ENCODE data around the gene HS3ST5.

GRCh38 chr6:114344246-114344970 is 1.6 kb upstream of the HS3ST5 start:
- TF ChIP-seq CTCF (IDR thresholded peaks at IDR 0.05; ENCODE audit: low read depth, low read length, missing input control): no peak
- no peak for TF ChIP-seq YY1 (IDR thresholded peaks at IDR 0.05)
- TF ChIP-seq NR2F2 (IDR thresholded peaks at IDR 0.05): no peak
- TF ChIP-seq SP1 (IDR thresholded peaks at IDR 0.05): no peak
- no peak for TF ChIP-seq REST (IDR thresholded peaks at IDR 0.05)
- TF ChIP-seq EGR1 (IDR thresholded peaks at IDR 0.05; ENCODE audit: low read depth in 2 of 2): no peak
- no peak for TF ChIP-seq HNF4A (conservative IDR thresholded peaks at IDR 0.05)
